ENCODE results near the gene SIGLEC8. TPM values are rescaled to one million over a fixed set of nuclear protein-coding genes. Genes with fewer than 3 reads are reported as not detected.

SIGLEC8 gene
- total RNA-seq, 1 donor: not detected

DNA sequence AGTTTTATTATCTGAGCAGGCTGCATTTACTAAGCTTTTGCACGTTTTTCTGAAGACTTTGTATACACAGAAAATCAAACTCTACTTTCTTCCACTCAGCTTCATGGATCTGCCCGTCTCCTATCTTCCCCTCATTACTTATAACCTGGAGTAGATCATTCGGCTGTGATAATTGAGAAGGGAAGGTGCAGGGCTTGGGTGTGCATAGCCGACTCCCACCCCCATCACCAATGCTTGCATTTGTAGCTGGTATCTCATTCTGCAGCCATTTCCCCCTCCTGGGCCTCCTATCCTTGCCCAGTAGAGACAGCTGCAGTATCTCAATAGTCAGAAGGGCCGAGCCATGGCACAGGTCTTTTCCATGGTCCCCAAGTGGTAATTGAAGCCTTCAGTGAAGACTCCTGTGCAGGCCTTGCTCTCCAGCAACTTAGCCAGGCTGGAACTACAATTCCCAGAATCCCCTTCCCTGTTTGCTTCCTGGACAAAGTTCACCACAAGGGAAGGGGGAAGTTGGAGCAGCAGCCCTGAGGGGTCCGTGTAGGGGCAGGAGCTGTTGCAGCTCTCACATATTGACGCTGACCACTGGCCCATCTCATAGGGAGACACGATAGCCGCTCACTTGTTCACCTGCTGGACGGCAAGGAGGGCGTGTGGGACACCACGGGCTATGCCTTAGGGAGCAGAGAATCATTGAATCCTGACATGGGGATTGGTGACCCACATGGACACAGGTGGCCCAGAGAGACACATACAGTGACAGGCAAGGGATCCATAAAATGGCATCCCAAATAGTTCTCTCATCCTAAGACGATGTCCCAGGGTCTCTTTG, 2.1 kb upstream of the SIGLEC8 start:
- peak; percentile 2 for DNase-seq (ENCODE audit: low read depth)
- H3K4me3 ChIP-seq (ENCODE audit: low read depth, low read length): peak overlapping the region; percentile 38
- TF ChIP-seq, protein P1, sequence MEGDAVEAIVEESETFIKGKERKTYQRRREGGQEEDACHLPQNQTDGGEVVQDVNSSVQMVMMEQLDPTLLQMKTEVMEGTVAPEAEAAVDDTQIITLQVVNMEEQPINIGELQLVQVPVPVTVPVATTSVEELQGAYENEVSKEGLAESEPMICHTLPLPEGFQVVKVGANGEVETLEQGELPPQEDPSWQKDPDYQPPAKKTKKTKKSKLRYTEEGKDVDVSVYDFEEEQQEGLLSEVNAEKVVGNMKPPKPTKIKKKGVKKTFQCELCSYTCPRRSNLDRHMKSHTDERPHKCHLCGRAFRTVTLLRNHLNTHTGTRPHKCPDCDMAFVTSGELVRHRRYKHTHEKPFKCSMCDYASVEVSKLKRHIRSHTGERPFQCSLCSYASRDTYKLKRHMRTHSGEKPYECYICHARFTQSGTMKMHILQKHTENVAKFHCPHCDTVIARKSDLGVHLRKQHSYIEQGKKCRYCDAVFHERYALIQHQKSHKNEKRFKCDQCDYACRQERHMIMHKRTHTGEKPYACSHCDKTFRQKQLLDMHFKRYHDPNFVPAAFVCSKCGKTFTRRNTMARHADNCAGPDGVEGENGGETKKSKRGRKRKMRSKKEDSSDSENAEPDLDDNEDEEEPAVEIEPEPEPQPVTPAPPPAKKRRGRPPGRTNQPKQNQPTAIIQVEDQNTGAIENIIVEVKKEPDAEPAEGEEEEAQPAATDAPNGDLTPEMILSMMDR (IDR thresholded peaks at IDR 0.05; ENCODE audit: insufficient read depth, low read depth, low read length): no peak

DNA sequence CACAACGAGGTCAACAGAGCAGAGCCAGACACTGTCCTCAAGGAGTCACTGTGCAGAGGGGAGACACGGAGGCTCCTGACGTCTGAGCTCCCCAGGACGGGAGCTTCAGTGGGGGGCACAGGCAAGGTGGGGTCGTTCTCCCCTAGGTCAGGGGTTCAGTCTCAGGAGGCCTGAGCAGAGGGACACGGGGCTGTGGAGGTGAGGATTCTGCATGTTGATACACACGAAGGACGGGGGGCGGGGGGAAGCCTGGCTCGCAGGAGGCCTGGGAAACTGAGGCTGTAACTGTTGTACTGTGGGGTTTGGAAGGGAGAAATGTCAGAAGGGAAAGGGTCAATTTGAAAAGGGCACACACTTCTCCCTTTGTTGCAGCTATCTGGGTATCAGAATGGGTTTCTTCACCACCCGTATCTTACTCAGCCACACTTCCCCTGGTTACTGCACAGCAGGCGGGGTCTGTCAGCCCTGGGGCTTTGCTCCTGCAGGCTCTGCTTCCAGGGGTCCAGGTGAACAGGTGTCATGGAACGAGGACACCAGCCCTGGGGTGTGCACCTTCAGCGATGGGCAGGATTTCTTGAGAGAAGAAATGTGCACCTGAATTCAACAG, 748 bp upstream of the SIGLEC8 start:
- TF ChIP-seq, protein P1 (IDR thresholded peaks at IDR 0.05; ENCODE audit: insufficient read depth, low read depth, low read length): no peak
- H3K4me3 ChIP-seq (ENCODE audit: low read depth, low read length): no peak overlapping the region
- DNase-seq (ENCODE audit: low read depth): no peak

DNA sequence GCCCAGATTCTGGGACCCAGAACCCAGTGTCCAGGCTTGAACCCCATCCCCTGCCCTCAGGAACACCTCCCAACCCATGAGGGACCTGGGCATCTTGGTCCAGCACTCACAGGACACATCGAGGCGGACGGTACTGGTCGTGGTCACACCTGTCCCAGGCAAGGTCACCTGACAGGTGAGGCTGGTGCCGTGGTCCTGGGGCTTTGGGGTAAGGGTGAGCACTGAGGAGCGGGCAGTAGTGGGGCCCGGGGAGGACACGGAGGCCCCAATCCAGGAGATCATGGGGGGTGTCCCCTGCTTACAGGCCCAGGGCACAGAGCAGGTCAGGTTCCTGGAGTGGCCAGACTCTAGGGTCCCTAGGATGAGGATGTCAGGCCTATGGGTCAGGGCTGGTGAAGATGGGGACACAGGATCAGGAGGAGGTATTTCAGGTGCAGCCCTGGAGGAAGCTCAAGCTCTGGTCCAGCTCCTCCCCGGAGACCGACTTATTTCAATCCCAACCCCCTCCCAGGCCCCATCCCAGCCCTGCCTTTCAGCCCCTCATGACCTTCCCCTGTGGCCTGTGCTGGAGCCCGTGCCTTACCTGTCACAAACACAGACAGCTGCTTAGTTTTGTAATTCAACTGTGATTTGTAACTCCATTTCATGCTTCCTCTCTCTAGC, 772 bp downstream of the SIGLEC8 start:
- DNase-seq (ENCODE audit: low read depth): no peak
- TF ChIP-seq, protein P1 (IDR thresholded peaks at IDR 0.05; ENCODE audit: insufficient read depth, low read depth, low read length): no peak
- H3K4me3 ChIP-seq (ENCODE audit: low read depth, low read length): no peak overlapping the region

DNA sequence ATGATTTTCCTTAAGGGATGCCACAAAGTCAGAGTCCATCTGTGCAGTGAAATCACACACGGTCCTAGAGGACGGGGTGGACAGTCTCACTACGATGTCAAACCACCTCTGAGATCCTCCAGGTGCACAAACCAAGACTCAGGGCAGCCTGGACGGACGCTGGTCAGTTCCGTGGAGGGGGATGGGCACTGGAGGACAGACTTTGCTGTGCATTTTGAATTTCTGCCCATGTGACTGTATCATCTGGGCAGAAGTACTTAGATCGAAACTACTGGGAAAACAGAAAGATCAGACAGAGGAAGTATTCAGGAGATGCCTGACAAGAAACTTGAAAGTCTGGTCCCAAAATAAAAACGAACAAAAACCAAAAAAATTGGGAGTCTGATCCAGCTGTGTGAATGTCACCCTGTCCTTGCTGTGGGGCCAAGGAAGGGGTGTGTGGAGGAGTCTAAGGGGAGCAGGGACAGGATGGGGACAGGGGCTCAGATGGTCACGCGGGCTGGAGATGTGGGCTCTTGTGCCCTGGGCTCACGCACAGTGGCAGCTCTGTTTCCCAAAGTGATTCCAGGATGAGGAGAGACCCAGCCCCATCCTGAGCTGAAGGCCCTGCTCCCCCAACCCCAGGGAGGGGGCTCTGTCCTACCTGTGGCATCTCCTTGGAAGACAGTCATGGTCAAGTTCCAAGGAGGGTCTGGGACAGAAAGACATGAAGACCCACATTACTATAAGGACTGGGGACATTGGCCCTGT, 1.5 kb downstream of the SIGLEC8 start:
- DNase-seq (ENCODE audit: low read depth): no peak
- H3K4me3 ChIP-seq (ENCODE audit: low read depth, low read length): no peak overlapping the region
- TF ChIP-seq, protein P1 (IDR thresholded peaks at IDR 0.05; ENCODE audit: insufficient read depth, low read depth, low read length): no peak

DNA sequence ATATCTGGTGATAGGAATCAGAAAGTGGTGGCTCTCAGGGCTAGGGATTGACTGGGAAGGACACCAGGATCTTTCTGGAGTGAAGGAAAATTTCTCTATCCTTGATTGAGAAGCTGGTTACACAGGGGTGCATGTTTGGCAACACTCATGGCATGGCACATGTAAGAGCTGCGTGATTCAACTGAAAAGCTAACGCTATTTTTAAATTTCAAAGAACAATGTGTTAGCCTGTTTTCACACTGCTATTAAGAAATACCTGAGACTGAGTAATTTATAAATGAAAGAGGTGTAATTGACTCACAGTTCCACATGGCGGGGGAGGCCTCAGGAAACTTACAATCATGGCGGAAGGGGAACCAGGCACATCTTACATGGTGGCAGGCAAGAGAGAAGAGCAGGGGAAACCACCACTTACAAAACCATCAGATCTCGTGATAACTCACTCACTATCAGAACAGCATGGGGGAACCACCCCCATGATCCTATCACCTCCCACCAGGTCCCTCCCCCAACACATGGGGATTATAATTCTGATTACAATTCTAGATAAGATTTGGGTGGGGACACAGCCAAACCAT, 7.4 kb downstream of the SIGLEC8 start:
- DNase-seq (ENCODE audit: low read depth): no peak
- H3K4me3 ChIP-seq (ENCODE audit: low read depth, low read length): no peak overlapping the region
- TF ChIP-seq, protein P1 (IDR thresholded peaks at IDR 0.05; ENCODE audit: insufficient read depth, low read depth, low read length): no peak

DNA sequence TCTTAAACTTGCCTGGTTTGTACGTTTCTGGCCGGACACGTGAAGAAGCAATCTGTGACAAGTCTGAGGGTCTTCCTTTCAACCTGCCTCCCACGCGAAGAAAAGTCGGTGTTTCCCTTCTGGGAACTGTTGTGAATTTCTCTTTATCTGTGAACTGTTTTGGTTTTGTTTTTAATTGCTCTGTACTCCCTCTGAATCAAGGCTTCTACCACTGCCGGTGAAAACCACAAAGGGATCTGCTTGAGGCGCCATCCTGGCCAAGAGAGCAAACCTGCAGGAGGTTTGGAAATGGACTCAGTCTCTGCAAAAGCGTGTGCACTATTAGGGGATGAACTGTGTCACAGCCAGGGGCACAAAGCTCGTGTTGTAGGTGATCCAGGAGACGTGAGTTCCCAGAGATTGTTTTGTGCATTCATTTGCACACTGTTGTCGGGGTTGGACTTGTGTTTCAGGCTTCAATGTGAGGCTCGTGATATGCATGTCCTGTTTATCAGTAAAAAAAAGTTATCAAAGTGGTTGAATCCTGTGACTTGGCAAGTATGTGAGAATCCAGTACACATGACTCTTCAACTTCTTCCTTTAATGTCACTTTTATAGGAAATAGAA, 9.7 kb downstream of the SIGLEC8 start:
- TF ChIP-seq, protein P1 (IDR thresholded peaks at IDR 0.05; ENCODE audit: insufficient read depth, low read depth, low read length): no peak
- no peak overlapping the region for H3K4me3 ChIP-seq (ENCODE audit: low read depth, low read length)

More for the DNA sequence above, 9.7 kb downstream of the SIGLEC8 start:
- DNase-seq (ENCODE audit: low read depth): no peak

All from fibroblast of villous mesenchyme (primary cell).